AG10803 (cell line): Measurements from ENCODE around the gene GMDS.

Experiments used
- DNase-seq: peaks from one replicate; pipeline ENCODE4 v3.0.0; 2010; ENCODE audit warnings: low read depth
- H3K4me3 ChIP-seq: 2 replicates; pipeline ENCODE4 v1.5.1; 2011; ENCODE audit warnings: mild to moderate bottlenecking, low read length, control low read depth
- TF ChIP-seq, protein P1 (sequence below): conservative IDR thresholded peaks from 2 replicates; pipeline ENCODE4 v1.5.1; 2011; ENCODE audit warnings: mild to moderate bottlenecking, low read length, control low read depth, inconsistent platforms

Gene GMDS

GRCh38 chr6:1991332-1991878 lies 254.0 kb downstream of the GMDS start:
- TF ChIP-seq, protein P1, sequence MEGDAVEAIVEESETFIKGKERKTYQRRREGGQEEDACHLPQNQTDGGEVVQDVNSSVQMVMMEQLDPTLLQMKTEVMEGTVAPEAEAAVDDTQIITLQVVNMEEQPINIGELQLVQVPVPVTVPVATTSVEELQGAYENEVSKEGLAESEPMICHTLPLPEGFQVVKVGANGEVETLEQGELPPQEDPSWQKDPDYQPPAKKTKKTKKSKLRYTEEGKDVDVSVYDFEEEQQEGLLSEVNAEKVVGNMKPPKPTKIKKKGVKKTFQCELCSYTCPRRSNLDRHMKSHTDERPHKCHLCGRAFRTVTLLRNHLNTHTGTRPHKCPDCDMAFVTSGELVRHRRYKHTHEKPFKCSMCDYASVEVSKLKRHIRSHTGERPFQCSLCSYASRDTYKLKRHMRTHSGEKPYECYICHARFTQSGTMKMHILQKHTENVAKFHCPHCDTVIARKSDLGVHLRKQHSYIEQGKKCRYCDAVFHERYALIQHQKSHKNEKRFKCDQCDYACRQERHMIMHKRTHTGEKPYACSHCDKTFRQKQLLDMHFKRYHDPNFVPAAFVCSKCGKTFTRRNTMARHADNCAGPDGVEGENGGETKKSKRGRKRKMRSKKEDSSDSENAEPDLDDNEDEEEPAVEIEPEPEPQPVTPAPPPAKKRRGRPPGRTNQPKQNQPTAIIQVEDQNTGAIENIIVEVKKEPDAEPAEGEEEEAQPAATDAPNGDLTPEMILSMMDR = no peak
- no peak for DNase-seq
- H3K4me3 ChIP-seq = no peak overlapping the region

DNA sequence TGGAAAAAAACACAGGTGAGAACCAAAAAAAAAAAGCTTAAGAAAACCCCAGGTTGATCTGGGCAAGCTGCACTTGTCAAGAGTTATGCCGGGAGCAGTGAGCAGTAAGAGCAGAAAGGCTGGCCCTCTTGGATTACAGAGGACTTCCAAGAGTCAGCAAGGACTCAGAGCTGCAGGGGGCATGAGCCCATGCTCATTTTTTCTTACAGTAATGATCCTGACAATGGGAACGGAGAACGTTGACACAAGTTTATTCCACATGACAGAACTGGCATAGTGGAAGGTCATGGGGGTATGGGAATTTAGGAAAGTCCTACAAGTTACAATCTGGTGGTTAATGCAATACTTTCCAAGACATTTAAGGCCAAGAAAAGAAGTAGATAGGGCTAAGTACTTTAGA lies 256.6 kb downstream of the GMDS start:
- H3K4me3 ChIP-seq = no peak overlapping the region
- TF ChIP-seq, protein P1 = no peak
- no peak for DNase-seq

GRCh38 chr6:1987640-1988039 lies 257.8 kb downstream of the GMDS start:
- H3K4me3 ChIP-seq = no peak overlapping the region
- TF ChIP-seq, protein P1 = no peak
- DNase-seq = peak; percentile 36

DNA sequence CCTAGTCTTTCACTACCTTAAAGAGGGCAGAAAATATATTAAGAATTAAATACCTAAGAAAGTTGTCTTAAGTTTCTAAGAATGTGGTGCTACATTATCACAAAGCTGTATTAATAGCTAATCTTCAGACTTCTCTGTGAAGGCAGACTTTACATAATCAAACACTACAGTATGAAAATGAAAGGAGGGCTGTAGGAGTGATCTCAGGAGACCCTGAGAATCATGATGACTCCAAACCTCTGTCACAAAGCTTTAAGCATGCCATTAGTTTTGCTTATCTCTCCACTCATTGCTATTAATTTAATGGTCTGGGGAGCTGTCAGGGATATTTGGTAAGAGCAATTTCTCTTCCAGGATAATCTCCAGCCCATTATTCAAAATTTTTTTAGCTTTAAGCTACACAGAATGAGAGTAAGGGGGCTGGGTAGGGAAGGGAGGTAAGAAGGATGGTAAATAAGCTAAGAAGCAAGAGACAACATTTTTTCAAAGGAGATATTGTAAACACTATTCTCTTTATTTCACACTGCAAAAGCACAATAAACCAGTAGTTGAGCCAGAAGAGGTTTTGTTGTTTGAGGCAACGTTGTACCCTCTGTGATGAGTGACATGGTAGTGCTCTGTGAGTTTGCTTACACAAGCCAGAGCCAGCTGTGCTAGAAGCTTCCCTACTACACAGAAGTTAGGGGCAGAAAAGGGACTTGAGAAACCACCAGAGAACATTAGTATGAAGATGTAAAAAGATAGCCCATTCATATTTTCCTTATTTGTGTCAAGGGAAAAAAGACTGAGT lies 258.8 kb downstream of the GMDS start:
- no peak overlapping the region for H3K4me3 ChIP-seq
- TF ChIP-seq, protein P1 = no peak
- DNase-seq = no peak

DNA sequence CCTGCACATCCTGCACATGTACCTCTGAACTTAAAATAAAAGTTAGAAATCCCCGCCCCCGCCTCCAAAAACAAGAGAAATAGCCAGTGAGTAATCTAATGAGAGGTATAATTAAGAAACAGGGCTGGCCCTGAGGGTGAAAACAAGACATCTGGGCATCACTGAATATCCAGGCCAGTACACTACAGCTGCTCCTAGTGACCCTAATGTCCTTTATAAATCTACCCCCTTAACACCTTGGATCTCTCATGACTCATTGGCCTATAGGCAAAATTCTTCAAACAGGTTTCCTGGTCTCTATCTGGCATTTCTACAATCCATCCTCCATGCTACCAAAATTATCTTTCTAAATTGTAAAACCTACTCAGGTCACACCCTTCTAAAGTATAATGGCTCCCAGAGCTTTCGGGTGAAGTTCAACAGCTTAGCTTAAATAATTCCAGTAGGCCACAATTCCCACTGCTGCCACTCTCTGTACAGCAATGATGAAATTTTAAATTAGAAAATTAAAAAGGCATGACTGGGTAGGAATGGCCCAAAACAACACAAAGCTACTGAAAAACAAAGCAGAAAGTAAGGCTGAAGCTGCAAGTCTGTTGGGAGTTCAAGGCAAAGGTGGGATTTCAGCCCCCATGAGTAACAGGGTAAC lies 260.9 kb downstream of the GMDS start:
- DNase-seq = no peak
- TF ChIP-seq, protein P1 = no peak
- no peak overlapping the region for H3K4me3 ChIP-seq

- no peak for DNase-seq
- H3K4me3 ChIP-seq = no peak overlapping the region
- TF ChIP-seq, protein P1 = no peak
These were observed 261.6 kb downstream of the GMDS start for GRCh38 chr6:1983850-1984249.
